ENCODE data around the gene MAN1A1. TPM values are rescaled to one million over a fixed set of nuclear protein-coding genes. Genes with fewer than 3 reads are reported as not detected.

The MAN1A1 gene
- total and polyA plus RNA-seq, 2 of the 4 experiments (the other 2 are of a cell fraction) = 5.9 to 6.4 TPM

- Histone ChIP-seq H3K27me3 (ENCODE audit: control insufficient read depth, insufficient read depth, low read length) (no peaks in the 10 kb centered on the region), H4K20me1 (ENCODE audit: insufficient read depth, low read length) (no peaks in the 10 kb centered on the region), H2AK9ac (replicated peaks; ENCODE audit: low read depth, low read length, poor library complexity) (no peak overlapping the region), H3K4ac (ENCODE audit: low read depth, low read length) (no peak overlapping the region), H4K8ac (ENCODE audit: low read depth in 2 of 2, low read length in 2 of 2) (no peak overlapping the region), H3K56ac (ENCODE audit: extremely low read depth, insufficient read depth, low read length) (no peak overlapping the region), H4K5ac (ENCODE audit: low read depth, low read length) (no peak overlapping the region), H2BK15ac (ENCODE audit: low read depth, low read length) (no peak overlapping the region), H3K4me3 (ENCODE audit: insufficient read depth, low read depth, low read length) (no peak overlapping the region), H3K36me3 (ENCODE audit: control insufficient read depth, insufficient read depth, low read length) (no peaks in the 10 kb centered on the region), H2AFZ (replicated peaks; ENCODE audit: low read length, poor library complexity) (no peak overlapping the region), H2BK5ac (ENCODE audit: low read depth, low read length, poor library complexity, severe bottlenecking) (no peak overlapping the region), H3K4me1 (ENCODE audit: control insufficient read depth, insufficient read depth, low read length) (no peaks in the 10 kb centered on the region), H3K23ac (ENCODE audit: low read depth, low read length) (no peak overlapping the region), H2BK20ac (ENCODE audit: low read depth, low read length) (no peak overlapping the region), H3K9ac (ENCODE audit: low read depth, low read length) (no peak overlapping the region), H3K9me3 (ENCODE audit: control insufficient read depth, insufficient read depth, low read length) (no peaks in the 10 kb centered on the region), H3K79me1 (ENCODE audit: low read depth in 1 of 2, low read length in 2 of 2) (no peaks in the 10 kb centered on the region), H3K4me2 (ENCODE audit: low read depth, low read length) (no peak overlapping the region), H4K91ac (ENCODE audit: insufficient read depth, low read depth, low read length) (no peak overlapping the region), H3K14ac (replicated peaks; ENCODE audit: low read depth, low read length) (no peak overlapping the region), H3K9me1 (ENCODE audit: insufficient read depth, low read length) (0 out of 2 replicates have a peak, but pooled peaks cover 2% of the 10 kb centered on the region), H2AK5ac (ENCODE audit: low read depth, low read length) (no peak overlapping the region), H3K18ac (ENCODE audit: low read depth, low read length) (no peak overlapping the region), H2BK120ac (ENCODE audit: low read depth, low read length) (no peak overlapping the region), H3K27ac (ENCODE audit: insufficient read depth, low read length) (no peak overlapping the region)
- WGBS, 2 experiments (ENCODE audit: extremely low coverage in 2 of 2, insufficient read length in 1 of 2) = no CpG with 5 or more reads among the region's 1 CpG
- no TSS peak for BruUV-seq (replicated peaks)
- no peak for ATAC-seq (ENCODE audit: low read depth)
- TF ChIP-seq FOS (IDR thresholded peaks at IDR 0.05; ENCODE audit: low read depth, low read length) = no peak
- no peak for TF ChIP-seq CEBPB (IDR thresholded peaks at IDR 0.05; ENCODE audit: low read depth, low read length)
- no peak for TF ChIP-seq CHD1 (IDR thresholded peaks at IDR 0.05; ENCODE audit: low read depth, low read length)
- CTCF ChIA-PET = no interaction called here
- POLR2A ChIA-PET (ENCODE audit: unreplicated experiment) = no interaction called here
- dilution Hi-C loops (cut with HindIII; ENCODE audit: low sequenced_read_pairs, unreplicated experiment) (no loop called here), in situ Hi-C loops (cut with MboI; ENCODE audit: low sequenced_read_pairs) (no loop called here), intact Hi-C loops (cut with micrococcal nuclease) (no loop called here)
- no peak for DNase-seq
These were observed 162.0 kb downstream of the MAN1A1 start for GRCh38 chr6:119187596-119187995.
